Endothelial cell of umbilical vein (primary cell): ENCODE results near the gene EPB41L1. TPM values are rescaled to one million over a fixed set of nuclear protein-coding genes. Genes with fewer than 3 reads are reported as not detected.

ENCODE experiments used
- BruUV-seq: library from RNA; stranded (reverse); fragments of 400-500 nt; replicated peaks from 2 replicates; lab custom pipeline; 2021; lab: Mats Ljungman, UMichigan
- CTCF ChIA-PET: fragments of 300-600, 350-600 bp; sonication (Branson Sonifier 250); formaldehyde crosslinking; loops from one replicate; lab custom pipeline; 2021; ENCODE audit warnings: antibody characterized with exemption, inconsistent platforms; lab: Charles Lee
- POLR2A ChIA-PET: fragments of 300-600, 350-600 bp; sonication (Branson Sonifier 250); formaldehyde crosslinking; loops from one replicate; lab custom pipeline; 2021; ENCODE audit warnings: antibody characterized with exemption, inconsistent platforms; lab: Charles Lee
- DNase-seq: peaks from one replicate; pipeline ENCODE4 v3.0.0-alpha.2; 2011; ENCODE audit warnings: low read depth, low spot score
- FAIRE-seq: peaks from 2 replicates; lab custom pipeline; 2011; peaks lifted over from hg19 to GRCh38; lab: Jason Lieb, UNC
- H2AFZ ChIP-seq: 2 replicates; pipeline ENCODE4 v1.6.0; 2012; ENCODE audit warnings: low read depth, low read length, control low read depth, inconsistent platforms
- H3K27ac ChIP-seq: 2 replicates; pipeline ENCODE4 v1.5.1; 2011; ENCODE audit warnings: low read depth, mild to moderate bottlenecking, control low read depth, low read length, moderate library complexity; ENCODE audit not compliant: insufficient read depth
- H3K27me3 ChIP-seq, 2 experiments: 2 replicates each; pipeline versions ENCODE4 v1.6.0 to v1.6.1; 2011; ENCODE audit warnings: low read length in 2 of 2, mixed read lengths in 1 of 2; ENCODE audit not compliant: control insufficient read depth in 2 of 2, insufficient read depth in 2 of 2
- H3K36me3 ChIP-seq, 2 experiments: 2 replicates in 1 of 2; 3 replicates in 1 of 2; pipeline ENCODE4 v1.5.1; 2011; ENCODE audit warnings: low read length in 2 of 2, mild to moderate bottlenecking in 1 of 2, moderate library complexity in 1 of 2; ENCODE audit not compliant: control insufficient read depth in 2 of 2, insufficient read depth in 2 of 2; ENCODE audit errors: extremely low read depth in 1 of 2
- H3K4me1 ChIP-seq: 3 replicates; pipeline ENCODE4 v1.5.1; 2011; ENCODE audit warnings: mild to moderate bottlenecking, low read length; ENCODE audit not compliant: control insufficient read depth, insufficient read depth; ENCODE audit errors: extremely low read depth
- H3K4me2 ChIP-seq: 2 replicates; pipeline ENCODE4 v1.6.1; 2011; ENCODE audit warnings: low read length, control low read depth, mixed read lengths; ENCODE audit not compliant: insufficient read depth
- H3K4me3 ChIP-seq, 3 experiments: fragments of 200-600 bp in 1 of 3; sonication (generic), shearing (Covaris generic) in 1 of 3; replicated peaks in 1 of 3; 2 replicates each; pipeline ENCODE4 v1.5.1; 2011 to 2016; ENCODE audit warnings: control low read depth in 3 of 3, low read length in 3 of 3, mild to moderate bottlenecking in 2 of 3, inconsistent platforms in 1 of 3, low read depth in 1 of 3, moderate library complexity in 1 of 3; ENCODE audit not compliant: insufficient read depth in 1 of 3
- H3K79me2 ChIP-seq: 2 replicates; pipeline ENCODE4 v1.6.0; 2012; ENCODE audit warnings: low read length, inconsistent platforms; ENCODE audit not compliant: control insufficient read depth, insufficient read depth
- H3K9ac ChIP-seq: replicated peaks from 2 replicates; pipeline ENCODE3; 2011; ENCODE audit warnings: low read length, control low read depth; ENCODE audit not compliant: insufficient read depth; ENCODE audit errors: extremely low read depth
- H3K9me1 ChIP-seq: replicated peaks from 3 replicates; pipeline ENCODE4 v1.6.0; 2011; ENCODE audit warnings: mild to moderate bottlenecking, low read length; ENCODE audit not compliant: control insufficient read depth, insufficient read depth; ENCODE audit errors: extremely low read depth
- H3K9me3 ChIP-seq: replicated peaks from 2 replicates; pipeline ENCODE4 v1.5.1; 2012; ENCODE audit warnings: low read length, inconsistent platforms; ENCODE audit not compliant: control insufficient read depth, insufficient read depth
- H4K20me1 ChIP-seq: replicated peaks from 2 replicates; pipeline ENCODE3; 2011; ENCODE audit warnings: mild to moderate bottlenecking, low read length; ENCODE audit not compliant: control insufficient read depth, insufficient read depth; ENCODE audit errors: extremely low read depth
- EZH2 ChIP-seq: IDR thresholded peaks from 2 replicates; pipeline ENCODE4 v1.6.1; 2012; ENCODE audit warnings: borderline replicate concordance, low read depth, mild to moderate bottlenecking, moderate library complexity, low read length, inconsistent platforms; ENCODE audit not compliant: severe bottlenecking
- FOS ChIP-seq: IDR thresholded peaks from 2 replicates; pipeline ENCODE4 v1.6.1; 2011; ENCODE audit warnings: mild to moderate bottlenecking, low read length, moderate library complexity, borderline replicate concordance; ENCODE audit not compliant: insufficient read depth
- GATA2 ChIP-seq: IDR thresholded peaks from 2 replicates; pipeline ENCODE4 v1.7.0; 2011; ENCODE audit warnings: low read depth, mild to moderate bottlenecking, moderate library complexity, mixed read lengths, low read length; ENCODE audit not compliant: insufficient read length, insufficient read depth
- JUN ChIP-seq: IDR thresholded peaks from 2 replicates; pipeline ENCODE4 v1.6.1; 2011; ENCODE audit warnings: borderline replicate concordance, low read depth; ENCODE audit not compliant: insufficient read length, insufficient read depth
- MYC ChIP-seq: IDR thresholded peaks from one replicate; pipeline ENCODE4 v1.6.1; 2011; ENCODE audit warnings: mild to moderate bottlenecking, low read depth, low read length
- POLR2A ChIP-seq: IDR thresholded peaks from 2 replicates; pipeline ENCODE4 v1.6.1; 2012; ENCODE audit warnings: low read depth, mild to moderate bottlenecking, control low read depth, low read length
- POLR2AphosphoS5 ChIP-seq: IDR thresholded peaks from 2 replicates; pipeline ENCODE4 v1.6.1; 2012; ENCODE audit warnings: low read depth, mild to moderate bottlenecking, control low read depth, low read length, moderate library complexity; ENCODE audit not compliant: insufficient read depth
- dilution Hi-C: fragments of 300-500 bp; cut with MboI; formaldehyde crosslinking; loops from one replicate; pipeline ENCODE4 v1.15.0; 2019; ENCODE audit warnings: low sequenced_read_pairs; ENCODE audit not compliant: extremely low pct_ligation_motif_present
- intact Hi-C: fragments of 100-400 bp; cut with micrococcal nuclease; formaldehyde crosslinking; loops from one replicate; pipeline ENCODE4 v1.10.0; 2022
- polyA plus RNA-seq, 4 experiments: library from polyadenylated mRNA; depleted of rRNA in 3 of 4; stranded (reverse) in 3 of 4; unstranded in 1 of 4; fragments of >200 nt; gene quantifications; 2 replicates each; pipeline versions ENCODE4 v1.2.1 to v1.2.3, GENCODE V29; 2011 to 2012; ENCODE audit warnings: missing spikeins in 1 of 4
- total RNA-seq: library from RNA; stranded (reverse); gene quantifications from 2 replicates; pipeline ENCODE4 v1.2.3, GENCODE V29; 2021
- TF ChIP-seq, protein P1 (sequence below): IDR thresholded peaks from 2 replicates; pipeline ENCODE4 v1.6.1; 2011; ENCODE audit not compliant: insufficient read depth, insufficient read length
- TF ChIP-seq, protein P2 (sequence below), 2 donors: IDR thresholded peaks; 1 replicate in 1 of 2; 2 replicates in 1 of 2; pipeline ENCODE4 v1.5.1; 2011; ENCODE audit warnings: low read length in 2 of 2, mild to moderate bottlenecking in 2 of 2, moderate library complexity in 2 of 2, control low read depth in 1 of 2, inconsistent platforms in 1 of 2, low read depth in 1 of 2; ENCODE audit not compliant: insufficient read depth in 1 of 2; ENCODE audit errors: extremely low read depth in 1 of 2

Gene EPB41L1
- total and polyA plus RNA-seq, 2 donors (not counting 3 experiments of a cell fraction or from before 2014, with no cell fraction given): 6.1 to 12.2 TPM

DNA sequence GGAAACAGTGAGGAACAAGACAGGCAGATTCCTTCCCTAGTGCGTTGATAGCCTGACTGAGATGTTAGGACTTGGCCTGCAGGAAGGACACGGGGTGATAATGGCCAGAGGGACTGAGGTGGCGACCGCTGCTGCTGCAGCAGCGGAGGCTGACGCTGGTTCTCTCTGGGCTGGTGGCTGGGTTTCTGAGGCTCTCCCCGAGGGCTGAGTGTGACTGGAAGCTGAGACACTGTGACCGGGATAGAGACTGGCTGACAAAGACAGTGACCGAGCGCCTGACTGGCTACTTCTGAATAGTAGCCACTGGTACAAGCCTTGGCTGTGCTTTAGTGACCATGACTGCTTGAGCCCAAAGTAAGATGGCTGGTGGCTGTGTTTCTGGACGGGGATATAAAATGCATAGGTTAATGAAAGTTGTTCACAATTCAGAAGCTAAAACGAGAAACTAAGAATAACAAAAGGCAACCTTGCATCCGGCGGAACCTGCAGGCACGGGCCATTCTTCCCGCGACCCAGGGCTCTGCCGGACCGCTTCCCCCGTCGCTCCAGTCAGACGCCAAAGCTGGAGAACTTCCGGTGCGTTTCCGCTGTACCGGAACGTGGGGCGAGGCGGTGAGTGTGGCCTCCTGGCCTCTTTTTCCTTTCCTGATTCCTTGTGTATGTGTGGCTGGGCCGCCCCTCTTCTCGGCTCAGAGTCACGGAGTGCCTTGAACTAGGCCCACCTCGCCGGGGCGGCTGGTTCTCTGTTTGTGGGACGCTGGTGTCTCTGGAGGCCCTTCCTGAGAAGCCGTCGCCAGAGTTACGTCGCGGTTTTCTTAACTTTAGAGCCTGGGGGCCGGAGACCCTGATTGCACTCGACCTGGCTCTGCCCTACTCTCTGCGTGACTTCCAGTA, 81.6 kb downstream of the EPB41L1 start, which contains the start of gene AAR2:
Gene AAR2 (plus strand): TSS at position 587 of the 894 bp plus-strand sequence. CDS start 3,391 bp downstream, outside the sequence.
- BruUV-seq: no TSS peak
- peak within 1 kb of the TSS; percentile 87 for H3K4me2 ChIP-seq
- H3K9me1 ChIP-seq: no peaks in the 10 kb centered on the region
- H3K9me3 ChIP-seq: no peaks in the 10 kb centered on the region
- intact Hi-C loops (no loop called here), dilution Hi-C loops (no loop called here)
- CTCF ChIA-PET: interaction anchor here (1.4 to 1.9 kb wide), 4 partner anchors 9 to 33 kb away, joined by 3 to 15 read pairs (median 9); no protein-coding TSS in a partner anchor
- H4K20me1 ChIP-seq: no peaks in the 10 kb centered on the region
- peak within 1 kb of the TSS; percentile 97 for H2AFZ ChIP-seq
- H3K4me3 ChIP-seq: peak within 1 kb of the TSS; percentile 61 to 91 (median 84)
- H3K4me1 ChIP-seq: peaks cover 10% of the 10 kb centered on the region
- H3K27me3 ChIP-seq: no peaks in the 10 kb centered on the region
- peaks cover 40% of the 10 kb centered on the region for H3K79me2 ChIP-seq
- DNase-seq (peak; percentile 69), FAIRE-seq (peak; percentile 76)
- H3K9ac ChIP-seq: peak within 1 kb of the TSS; percentile 85
- H3K36me3 ChIP-seq: peaks cover 0 to 11% of the 10 kb centered on the region in 2 experiments
- H3K27ac ChIP-seq: peak within 1 kb of the TSS; percentile 63
- TF ChIP-seq POLR2AphosphoS5: peak; percentile 85
- TF ChIP-seq POLR2A: peak; percentile 89
- TF ChIP-seq EZH2: no peak
- TF ChIP-seq GATA2: no peak
- TF ChIP-seq, protein P1, sequence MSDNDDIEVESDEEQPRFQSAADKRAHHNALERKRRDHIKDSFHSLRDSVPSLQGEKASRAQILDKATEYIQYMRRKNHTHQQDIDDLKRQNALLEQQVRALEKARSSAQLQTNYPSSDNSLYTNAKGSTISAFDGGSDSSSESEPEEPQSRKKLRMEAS: no peak
- no peak for TF ChIP-seq FOS
- TF ChIP-seq, protein P2, sequence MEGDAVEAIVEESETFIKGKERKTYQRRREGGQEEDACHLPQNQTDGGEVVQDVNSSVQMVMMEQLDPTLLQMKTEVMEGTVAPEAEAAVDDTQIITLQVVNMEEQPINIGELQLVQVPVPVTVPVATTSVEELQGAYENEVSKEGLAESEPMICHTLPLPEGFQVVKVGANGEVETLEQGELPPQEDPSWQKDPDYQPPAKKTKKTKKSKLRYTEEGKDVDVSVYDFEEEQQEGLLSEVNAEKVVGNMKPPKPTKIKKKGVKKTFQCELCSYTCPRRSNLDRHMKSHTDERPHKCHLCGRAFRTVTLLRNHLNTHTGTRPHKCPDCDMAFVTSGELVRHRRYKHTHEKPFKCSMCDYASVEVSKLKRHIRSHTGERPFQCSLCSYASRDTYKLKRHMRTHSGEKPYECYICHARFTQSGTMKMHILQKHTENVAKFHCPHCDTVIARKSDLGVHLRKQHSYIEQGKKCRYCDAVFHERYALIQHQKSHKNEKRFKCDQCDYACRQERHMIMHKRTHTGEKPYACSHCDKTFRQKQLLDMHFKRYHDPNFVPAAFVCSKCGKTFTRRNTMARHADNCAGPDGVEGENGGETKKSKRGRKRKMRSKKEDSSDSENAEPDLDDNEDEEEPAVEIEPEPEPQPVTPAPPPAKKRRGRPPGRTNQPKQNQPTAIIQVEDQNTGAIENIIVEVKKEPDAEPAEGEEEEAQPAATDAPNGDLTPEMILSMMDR (IDR thresholded peaks at IDR 0.05; ENCODE audit: extremely low read depth in 1 of 2, insufficient read depth in 1 of 2, low read depth in 1 of 2, low read length in 2 of 2): no peak
- TF ChIP-seq JUN: no peak
- TF ChIP-seq MYC: no peak
- POLR2A ChIA-PET: no interaction called here
